Activated naive CD8-positive, alpha-beta T cell treated with anti-CD3 and anti-CD28 coated beads, Interleukin-2, amount 10 ng/mL, durations not matched to agents 7 days and 5 days (primary cell): ENCODE data around the gene CPSF2. TPM values are rescaled to one million over a fixed set of nuclear protein-coding genes. Genes with fewer than 3 reads are reported as not detected.

ENCODE experiments used
- ATAC-seq: fragments of 150-1000 bp; cut with Tn5 transposase; one replicate; pipeline ENCODE4 v1.10.0; 2021; ENCODE audit warnings: low read depth, moderate library complexity
- POLR2A ChIA-PET: fragments of 350-600 bp; sonication (Branson Sonifier 250); formaldehyde crosslinking; loops from one replicate; lab custom pipeline; 2021; ENCODE audit warnings: antibody characterized with exemption; lab: Charles Lee
- DNase-seq: peaks from one replicate; pipeline ENCODE4 v3.0.0; 2021
- H3K27ac Mint-ChIP-seq: one replicate; pipeline ENCODE4 v1.8.0; 2022; ENCODE audit warnings: mild to moderate bottlenecking, mixed read lengths
- H3K27me3 Mint-ChIP-seq: one replicate; pipeline ENCODE4 v1.8.0; 2022; ENCODE audit warnings: mild to moderate bottlenecking, moderate library complexity, mixed read lengths
- H3K36me3 Mint-ChIP-seq: one replicate; pipeline ENCODE4 v1.8.0; 2021; ENCODE audit warnings: mild to moderate bottlenecking, mixed read lengths
- H3K4me1 Mint-ChIP-seq: one replicate; pipeline ENCODE4 v1.8.0; 2021; ENCODE audit warnings: mixed read lengths
- H3K4me3 Mint-ChIP-seq: one replicate; pipeline ENCODE4 v1.8.0; 2022; ENCODE audit warnings: mild to moderate bottlenecking, moderate library complexity, mixed read lengths
- H3K9me3 Mint-ChIP-seq: one replicate; pipeline ENCODE4 v1.8.0; 2021; ENCODE audit warnings: mixed read lengths
- total RNA-seq, 2 experiments: library from RNA; stranded (reverse); gene quantifications; one replicate each; pipeline ENCODE4 v1.2.3, GENCODE V29; 2021

Gene CPSF2
- total RNA-seq, result 10 to 100 TPM; 70.6 to 76.0 TPM

DNA sequence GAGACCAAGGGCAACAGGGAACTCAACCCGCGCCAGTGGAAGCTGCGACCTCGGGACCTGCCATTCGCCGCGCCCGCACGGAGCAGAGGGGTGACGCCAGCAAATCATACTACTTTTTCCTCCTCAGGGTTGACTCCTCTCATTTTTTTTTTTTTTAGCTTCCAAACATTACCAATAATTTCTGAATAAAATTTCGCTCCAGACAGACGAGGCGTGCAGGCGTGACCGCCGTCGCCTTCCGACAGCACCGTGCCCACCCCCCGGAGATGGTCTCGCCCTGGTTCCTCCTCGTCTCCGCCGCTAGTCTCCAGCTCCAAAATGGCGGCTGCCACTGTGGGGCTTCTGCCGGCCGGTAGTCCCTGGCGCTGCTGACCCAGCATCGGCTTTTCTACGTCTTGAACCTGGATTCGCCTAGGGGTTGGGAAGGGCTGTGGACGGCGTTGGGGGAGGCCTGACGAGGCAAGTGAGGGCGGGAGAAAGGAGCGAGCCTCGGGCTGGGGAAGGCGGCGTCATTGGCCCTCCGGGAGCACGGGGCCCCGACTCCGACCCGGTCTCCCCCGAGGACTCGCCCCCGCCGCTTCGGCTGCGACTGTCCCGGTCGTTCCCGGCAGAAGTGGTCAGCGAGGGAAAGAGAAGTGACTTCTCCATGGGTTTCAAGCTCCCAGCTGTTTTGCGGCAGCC, at the start of gene CPSF2, which contains the start of gene NDUFB1:
CPSF2 (plus strand) TSS at position 300 of the 681 bp plus-strand sequence. CDS start 9,016 bp downstream, outside the sequence.
NDUFB1 (minus strand) TSS at position 37 of the 681 bp plus-strand sequence. CDS start 4,069 bp downstream, outside the sequence.
- ATAC-seq, result peak; percentile 89
- H3K4me1 Mint-ChIP-seq, result peaks cover 28% of the 10 kb centered on the region
- POLR2A ChIA-PET, result interaction anchor here (0.6 to 4.9 kb wide), 13 partner anchors 11 to 1227 kb away, joined by 3 to 67 read pairs (median 6); partner anchors contain the start of genes ATXN3 and TRIP11

DNA sequence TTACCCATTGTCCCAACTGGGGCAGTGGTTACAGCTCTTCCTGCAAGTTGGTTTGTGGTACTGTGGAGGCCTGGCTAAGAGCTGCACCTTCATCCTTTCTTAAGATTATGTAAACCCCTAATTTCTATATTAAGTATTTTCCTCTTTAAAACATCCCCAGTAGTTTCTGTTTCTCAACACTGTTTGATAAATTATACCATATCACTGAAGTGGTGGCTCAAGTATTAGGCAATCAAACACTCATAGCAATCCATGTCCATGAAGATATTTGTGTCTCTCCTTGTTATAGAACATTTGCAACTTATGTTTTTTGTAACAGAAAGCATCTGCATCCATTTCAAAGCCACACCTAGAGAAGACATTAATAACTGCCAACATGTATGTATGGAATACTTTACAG, 47.2 kb upstream of the CPSF2 start:
- Mint-ChIP-seq H3K4me3 (no peak overlapping the region), H3K9me3 (no peaks in the 10 kb centered on the region), H3K27me3 (no peaks in the 10 kb centered on the region), H3K36me3 (peaks cover 5% of the 10 kb centered on the region), H3K4me1 (peaks cover 7% of the 10 kb centered on the region), H3K27ac (peak overlapping the region; percentile 42)
- ATAC-seq (no peak), DNase-seq (no peak)
- POLR2A ChIA-PET, result no interaction called here

More for the DNA sequence above, at the start of gene CPSF2, which contains the start of gene NDUFB1:
- Mint-ChIP-seq H3K36me3 (peaks cover 12% of the 10 kb centered on the region), H3K27ac (peak within 1 kb of the TSS; percentile 100), H3K9me3 (no peaks in the 10 kb centered on the region), H3K27me3 (no peaks in the 10 kb centered on the region), H3K4me3 (peak within 1 kb of the TSS; percentile 96)
- peak; percentile 91 for DNase-seq

DNA sequence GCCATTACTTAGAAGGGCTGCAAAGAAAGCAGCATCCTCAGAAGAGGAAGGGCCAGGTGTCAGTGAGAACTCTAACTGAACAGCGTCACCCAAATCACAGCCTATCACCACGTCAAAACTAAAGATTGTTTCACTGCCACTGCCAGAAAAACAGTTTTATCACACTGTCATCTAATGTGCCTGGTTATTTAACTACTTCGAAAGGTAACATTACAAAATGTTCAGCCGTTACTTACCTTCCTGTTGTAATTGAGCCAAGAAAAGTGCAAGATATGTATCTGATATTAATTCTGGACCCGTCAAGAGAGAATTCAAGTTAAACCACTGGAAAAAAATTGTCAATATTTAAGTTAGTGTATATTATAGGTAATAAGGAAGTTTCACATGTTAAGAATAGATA, 33.3 kb upstream of the CPSF2 start:
- no peak overlapping the region for H3K4me3 Mint-ChIP-seq
- peaks cover 21% of the 10 kb centered on the region for H3K36me3 Mint-ChIP-seq
- ATAC-seq (no peak), DNase-seq (no peak)
- no peaks in the 10 kb centered on the region for H3K27me3 Mint-ChIP-seq
- no peaks in the 10 kb centered on the region for H3K4me1 Mint-ChIP-seq
- no peak overlapping the region for H3K27ac Mint-ChIP-seq
- no peaks in the 10 kb centered on the region for H3K9me3 Mint-ChIP-seq
- POLR2A ChIA-PET, result no interaction called here

DNA sequence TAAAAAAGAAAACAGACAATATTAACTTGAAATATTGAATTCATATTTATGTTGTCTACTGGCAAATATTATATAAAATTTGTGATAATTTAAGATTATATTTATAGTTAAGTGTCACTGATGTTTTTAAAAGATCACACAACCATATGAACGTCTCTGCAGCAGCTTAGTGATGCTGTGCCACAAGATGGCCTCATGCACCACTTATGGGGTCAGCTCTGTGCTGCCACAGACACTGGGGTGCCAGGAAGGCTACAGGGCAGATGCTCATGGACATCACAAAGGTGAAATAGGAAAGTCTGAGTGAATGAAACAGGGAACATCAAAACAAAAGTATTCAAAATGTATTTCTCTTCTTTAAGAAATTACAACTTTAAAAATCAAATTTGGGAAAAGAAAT, 28.4 kb upstream of the CPSF2 start:
- H3K4me3 Mint-ChIP-seq, result no peak overlapping the region
- no peaks in the 10 kb centered on the region for H3K9me3 Mint-ChIP-seq
- DNase-seq, result no peak
- ATAC-seq, result no peak
- POLR2A ChIA-PET, result no interaction called here
- no peak overlapping the region for H3K27ac Mint-ChIP-seq
- peaks cover 12% of the 10 kb centered on the region for H3K36me3 Mint-ChIP-seq
- H3K4me1 Mint-ChIP-seq, result no peaks in the 10 kb centered on the region
- H3K27me3 Mint-ChIP-seq, result no peaks in the 10 kb centered on the region

GRCh38 chr14:92099802-92100201, 22.0 kb upstream of the CPSF2 start:
- DNase-seq (no peak), ATAC-seq (no peak)
- H3K4me3 Mint-ChIP-seq, result no peak overlapping the region
- H3K9me3 Mint-ChIP-seq, result no peaks in the 10 kb centered on the region
- peaks cover 14% of the 10 kb centered on the region for H3K4me1 Mint-ChIP-seq
- peaks cover 7% of the 10 kb centered on the region for H3K36me3 Mint-ChIP-seq
- no peaks in the 10 kb centered on the region for H3K27me3 Mint-ChIP-seq
- no peak overlapping the region for H3K27ac Mint-ChIP-seq
- POLR2A ChIA-PET, result no interaction called here

DNA sequence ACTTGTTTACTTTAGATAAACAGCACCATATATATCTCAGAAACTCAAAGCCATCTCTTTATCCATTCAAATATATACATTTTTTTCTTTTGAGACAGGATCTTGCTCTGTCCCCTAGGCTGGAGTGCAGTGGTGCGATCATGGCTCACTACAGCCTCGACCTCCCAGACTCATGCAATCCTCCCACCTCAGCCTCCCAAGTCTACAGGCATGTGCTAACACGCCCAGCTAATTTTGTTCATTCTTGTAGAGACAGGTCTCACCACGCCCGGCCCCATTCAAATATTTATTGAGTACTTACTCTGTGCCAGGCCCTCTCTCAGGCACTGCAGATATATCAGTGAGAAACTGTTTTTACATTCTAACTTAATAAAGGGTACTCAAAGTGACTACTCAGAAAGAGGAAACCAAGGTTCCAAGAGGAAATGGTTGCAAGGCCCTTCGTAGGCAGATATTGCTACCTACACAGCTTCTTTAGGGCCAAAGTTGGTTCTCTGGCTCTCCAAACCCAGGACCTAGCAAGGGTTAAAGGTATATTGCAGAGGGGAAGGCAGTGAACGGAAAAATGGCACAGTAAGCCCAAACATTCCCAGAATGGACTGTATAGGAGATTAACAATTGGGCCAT, 18.3 kb upstream of the CPSF2 start:
- Mint-ChIP-seq H3K4me1 (peaks cover 21% of the 10 kb centered on the region), H3K4me3 (no peak overlapping the region), H3K36me3 (peaks cover 2% of the 10 kb centered on the region), H3K9me3 (no peaks in the 10 kb centered on the region), H3K27me3 (no peaks in the 10 kb centered on the region), H3K27ac (no peak overlapping the region)
- POLR2A ChIA-PET, result no interaction called here
- ATAC-seq, result no peak
- DNase-seq, result no peak

GRCh38 chr14:92105073-92105892, 16.5 kb upstream of the CPSF2 start:
- POLR2A ChIA-PET, result interaction anchor here (0.6 to 5.2 kb wide), 3 partner anchors 17 to 65 kb away, joined by 3 to 67 read pairs (median 31); partner anchors contain the start of genes CPSF2, NDUFB1 and TRIP11
- Mint-ChIP-seq H3K4me3 (peak overlapping the region; percentile 96), H3K36me3 (peaks cover 2% of the 10 kb centered on the region), H3K9me3 (no peaks in the 10 kb centered on the region), H3K27ac (peak overlapping the region; percentile 88), H3K27me3 (no peaks in the 10 kb centered on the region), H3K4me1 (peaks cover 27% of the 10 kb centered on the region)
- ATAC-seq, result no peak
- DNase-seq, result no peak

- peaks cover 27% of the 10 kb centered on the region for H3K4me1 Mint-ChIP-seq
- H3K9me3 Mint-ChIP-seq, result no peaks in the 10 kb centered on the region
- peaks cover 2% of the 10 kb centered on the region for H3K36me3 Mint-ChIP-seq
- peak overlapping the region; percentile 88 for H3K27ac Mint-ChIP-seq
- DNase-seq, result no peak
- ATAC-seq, result no peak
- POLR2A ChIA-PET, result interaction anchor here (0.6 to 5.2 kb wide), 3 partner anchors 16 to 66 kb away, joined by 3 to 67 read pairs (median 31); partner anchors contain the start of genes CPSF2, NDUFB1 and TRIP11
- no peaks in the 10 kb centered on the region for H3K27me3 Mint-ChIP-seq
- H3K4me3 Mint-ChIP-seq, result peak overlapping the region; percentile 96
Measured at GRCh38 chr14:92105893-92106142, 16.0 kb upstream of the CPSF2 start.

DNA sequence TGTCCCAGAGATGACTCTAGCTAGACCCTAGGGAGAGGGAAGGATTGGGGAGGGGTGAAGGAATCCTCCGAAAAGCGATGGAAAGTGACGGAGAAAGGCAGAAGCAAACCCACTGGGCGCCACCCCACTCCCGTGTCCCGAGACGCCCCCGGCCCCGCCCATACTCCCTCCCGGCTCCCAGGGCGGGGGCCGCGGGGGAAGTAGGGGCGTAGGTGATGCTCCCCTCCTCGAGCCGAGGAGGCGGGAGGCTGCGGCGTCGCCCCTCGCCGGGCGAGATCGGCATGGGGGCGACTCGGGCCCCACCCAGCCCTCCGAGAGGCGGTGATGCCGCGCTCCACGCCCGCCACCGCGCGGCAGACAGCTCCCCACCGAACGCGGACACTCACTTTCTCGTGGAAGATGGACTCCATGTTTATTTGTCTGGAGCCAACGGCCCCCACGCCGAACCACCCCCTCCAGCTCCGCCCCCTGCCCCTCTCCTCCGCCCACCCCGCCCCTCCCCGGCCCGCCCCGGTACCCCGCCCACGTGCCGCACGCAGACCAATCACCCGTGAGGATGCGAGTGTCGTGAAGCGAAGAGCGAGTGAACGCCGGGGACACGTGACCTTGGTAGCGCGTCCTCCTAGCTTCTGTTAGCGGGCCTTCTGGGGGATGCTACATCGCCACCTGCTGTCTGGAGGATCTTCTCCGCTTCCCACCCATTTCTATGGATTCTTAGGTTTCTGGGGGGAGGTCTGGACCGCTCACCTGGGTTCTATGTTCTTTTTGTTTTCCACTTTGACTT, 15.4 kb upstream of the CPSF2 start, which contains the start of gene ATXN3:
ATXN3 (minus strand) TSS at position 440 of the 784 bp plus-strand sequence; CDS start at position 410, 30 bp downstream.
- H3K9me3 Mint-ChIP-seq, result no peaks in the 10 kb centered on the region
- peak; percentile 95 for ATAC-seq
- peaks cover 2% of the 10 kb centered on the region for H3K36me3 Mint-ChIP-seq
- H3K4me3 Mint-ChIP-seq, result peak within 1 kb of the TSS; percentile 96
- H3K27me3 Mint-ChIP-seq, result no peaks in the 10 kb centered on the region
- DNase-seq, result peak; percentile 88
- peaks cover 29% of the 10 kb centered on the region for H3K4me1 Mint-ChIP-seq
- H3K27ac Mint-ChIP-seq, result peak within 1 kb of the TSS; percentile 88
- POLR2A ChIA-PET, result interaction anchor here (0.6 to 5.2 kb wide), 6 partner anchors 10 to 227 kb away, joined by 3 to 67 read pairs (median 3); partner anchors contain the start of genes CPSF2, NDUFB1 and TRIP11

- peak overlapping the region; percentile 59 for H3K4me3 Mint-ChIP-seq
- ATAC-seq (no peak), DNase-seq (no peak)
- peaks cover 20% of the 10 kb centered on the region for H3K4me1 Mint-ChIP-seq
- no peaks in the 10 kb centered on the region for H3K9me3 Mint-ChIP-seq
- H3K36me3 Mint-ChIP-seq, result no peaks in the 10 kb centered on the region
- no peaks in the 10 kb centered on the region for H3K27me3 Mint-ChIP-seq
- POLR2A ChIA-PET, result interaction anchor here (0.9 to 5.2 kb wide), 3 partner anchors 13 to 477 kb away, joined by 3 to 67 read pairs (median 31); partner anchors contain the start of genes CPSF2, NDUFB1 and TRIP11
- H3K27ac Mint-ChIP-seq, result peak overlapping the region; percentile 86
Measured at GRCh38 chr14:92108345-92109254, 13.2 kb upstream of the CPSF2 start.

DNA sequence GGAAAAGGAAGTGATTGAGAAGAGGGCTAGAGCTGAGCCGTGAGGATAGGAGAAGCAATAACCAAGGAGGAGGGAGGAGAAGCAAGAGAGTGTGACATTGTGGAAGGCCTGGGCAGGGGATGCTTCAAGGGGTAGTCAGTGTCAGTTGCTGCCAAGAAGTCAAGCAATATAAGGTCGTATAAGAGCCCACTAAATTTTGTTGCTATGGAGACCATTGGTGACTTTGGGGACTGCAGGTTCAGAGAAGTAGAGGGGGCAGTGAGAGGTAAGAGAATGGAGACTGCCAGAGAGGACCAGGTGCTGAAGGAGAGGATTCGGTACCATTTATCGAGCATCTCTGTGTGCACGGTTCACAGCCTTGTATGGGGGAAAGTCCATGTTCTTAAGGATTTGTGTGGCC, 12.3 kb upstream of the CPSF2 start:
- Mint-ChIP-seq H3K36me3 (no peaks in the 10 kb centered on the region), H3K27ac (no peak overlapping the region), H3K4me1 (peaks cover 16% of the 10 kb centered on the region), H3K27me3 (no peaks in the 10 kb centered on the region), H3K4me3 (no peak overlapping the region), H3K9me3 (no peaks in the 10 kb centered on the region)
- no peak for ATAC-seq
- POLR2A ChIA-PET, result interaction anchor here (5.2 kb wide), 1 partner anchor 12 kb away, joined by 67 read pairs; the partner anchor contains the start of genes CPSF2 and NDUFB1
- no peak for DNase-seq
